Omental fat pad (tissue), 4 donors: Measurements from ENCODE around the gene CTXND1. TPM values are rescaled to one million over a fixed set of nuclear protein-coding genes. Genes with fewer than 3 reads are reported as not detected.

Experiments
- ATAC-seq: fragments of 150-250 bp; one replicate; pipeline ENCODE4 v1.9.1; 2016; ENCODE audit warnings: mild to moderate bottlenecking, moderate library complexity; ENCODE audit not compliant: low FRiP score
- DNase-seq: peaks from one replicate; pipeline ENCODE4 v3.0.0-alpha.2; 2019; ENCODE audit warnings: low spot score
- CTCF ChIP-seq, 3 donors: fragments of 450-650 bp; IDR thresholded peaks; one replicate each; pipeline ENCODE4 v1.5.1; 2016 to 2017; ENCODE audit warnings: antibody characterized with exemption in 3 of 3, mild to moderate bottlenecking in 3 of 3, moderate library complexity in 2 of 3
- total RNA-seq, 4 donors: library from RNA; depleted of rRNA; stranded (reverse); fragments of >200 nt; gene quantifications; one replicate each; pipeline ENCODE4 v1.1.0, GENCODE V29; 2016

CTXND1 gene
- total RNA-seq, 4 donors from 2014 or later = 0.16 TPM; not detected in 3

- no peak for TF ChIP-seq CTCF (IDR thresholded peaks at IDR 0.05)
- ATAC-seq (no peak), DNase-seq (no peak)
Observed at GRCh38 chr15:80231371-80231770, 20.6 kb downstream of the CTXND1 start.

- no peak for ATAC-seq
- TF ChIP-seq CTCF (IDR thresholded peaks at IDR 0.05) = no peak
- no peak for DNase-seq
Observed at GRCh38 chr15:80228959-80229610, 22.9 kb downstream of the CTXND1 start.

- no peak for TF ChIP-seq CTCF (IDR thresholded peaks at IDR 0.05)
- no peak for DNase-seq
- no peak for ATAC-seq
Observed at GRCh38 chr15:80219955-80220354, 32.1 kb downstream of the CTXND1 start.

- TF ChIP-seq CTCF (IDR thresholded peaks at IDR 0.05) = no peak
- DNase-seq (no peak), ATAC-seq (no peak)
Observed at GRCh38 chr15:80217327-80217900, 34.6 kb downstream of the CTXND1 start.

GRCh38 chr15:80216911-80217310 lies 35.1 kb downstream of the CTXND1 start:
- ATAC-seq (no peak), DNase-seq (no peak)
- TF ChIP-seq CTCF (IDR thresholded peaks at IDR 0.05) = no peak

- TF ChIP-seq CTCF (IDR thresholded peaks at IDR 0.05) = no peak
- ATAC-seq = no peak
Observed at GRCh38 chr15:80216141-80216540, 35.9 kb downstream of the CTXND1 start.

GRCh38 chr15:80214910-80215309 lies 37.1 kb downstream of the CTXND1 start:
- no peak for TF ChIP-seq CTCF (IDR thresholded peaks at IDR 0.05)
- DNase-seq (no peak), ATAC-seq (no peak)

More at GRCh38 chr15:80216141-80216540, 35.9 kb downstream of the CTXND1 start:
- DNase-seq = no peak
